Esophagus muscularis mucosa (tissue), 4 donors: ENCODE measurements around the gene RNASEH1. TPM values are rescaled to one million over a fixed set of nuclear protein-coding genes. Genes with fewer than 3 reads are reported as not detected.

Experiments used
- DNase-seq: peaks from one replicate; pipeline ENCODE4 v3.0.0-alpha.2; 2017; ENCODE audit errors: extremely low spot score
- H3K27ac ChIP-seq, 4 donors: fragments of 200-600 bp; sonication (generic); replicated peaks in 1 of 4; 1 replicate in 3 of 4; 2 replicates in 1 of 4; pipeline ENCODE4 v1.5.1; 2016 to 2019; ENCODE audit warnings: mild to moderate bottlenecking in 1 of 4
- H3K27me3 ChIP-seq, 4 donors: fragments of 200-600 bp; sonication (generic); one replicate each; pipeline versions ENCODE4 v1.5.1 to v1.6.0; 2016 to 2019
- H3K36me3 ChIP-seq, 4 donors: fragments of 200-600 bp; sonication (generic); one replicate each; pipeline ENCODE4 v1.5.1; 2016 to 2019
- H3K4me1 ChIP-seq, 4 donors: fragments of 200-600 bp; sonication (generic); one replicate each; pipeline ENCODE4 v1.5.1; 2016 to 2019
- H3K4me3 ChIP-seq, 4 donors: fragments of 200-600 bp; sonication (generic); 1 replicate in 2 of 4; 2 replicates in 2 of 4; pipeline ENCODE4 v1.5.1; 2016 to 2019; ENCODE audit warnings: mild to moderate bottlenecking in 4 of 4, moderate library complexity in 1 of 4
- H3K9me3 ChIP-seq, 4 donors: fragments of 200-600 bp; sonication (generic); 1 replicate in 3 of 4; 2 replicates in 1 of 4; pipeline ENCODE4 v1.5.1; 2016 to 2019
- CTCF ChIP-seq, 3 experiments: fragments of 200-600 bp in 2 of 3; fragments of 450-650 bp in 1 of 3; sonication (generic) in 2 of 3; IDR thresholded peaks; one replicate each; pipeline ENCODE4 v1.5.1; 2017 to 2019; ENCODE audit warnings: antibody characterized with exemption in 3 of 3, mild to moderate bottlenecking in 2 of 3, moderate library complexity in 1 of 3
- EP300 ChIP-seq: sonication (generic); formaldehyde crosslinking; IDR thresholded peaks from one replicate; pipeline ENCODE4 v1.6.1; 2017; ENCODE audit warnings: antibody characterized with exemption
- POLR2A ChIP-seq: fragments of 450-650 bp; IDR thresholded peaks from one replicate; pipeline ENCODE4 v1.6.1; 2017; ENCODE audit warnings: antibody characterized with exemption, moderate library complexity, mild to moderate bottlenecking, low read depth
- POLR2AphosphoS5 ChIP-seq, 2 donors: sonication (generic); formaldehyde crosslinking; IDR thresholded peaks; one replicate each; pipeline ENCODE4 v1.6.1; 2017; ENCODE audit warnings: antibody characterized with exemption in 2 of 2
- WGBS: methylation state at CpG from one replicate; pipeline ENCODE4 v1.1.5; 2018; 5-methylcytosine and 5-hydroxymethylcytosine counted together
- intact Hi-C: fragments of 100-400 bp; cut with DNase I; formaldehyde crosslinking; loops from one replicate; pipeline ENCODE4 v1.15.1; 2023
- total RNA-seq, 4 donors: library from RNA; depleted of rRNA; stranded (reverse); fragments of >200 nt; gene quantifications; one replicate each; pipeline versions ENCODE4 v1.1.0 to v1.2.1, GENCODE V29; 2016

The RNASEH1 gene
- total RNA-seq: 10 to 100 TPM; 30.2 to 36.5 (median 34.5) TPM

GRCh38 chr2:3558205-3559014 lies at the start of gene RNASEH1:
RNASEH1 (minus strand) TSS chr2:3558333; CDS start chr2:3558260, 73 bp downstream.
- H3K27ac ChIP-seq: peak within 1 kb of the TSS; percentile 88 to 96 (median 96)
- peak within 1 kb of the TSS; percentile 83 to 92 (median 86) for H3K4me3 ChIP-seq
- H3K27me3 ChIP-seq: no peaks in the 10 kb centered on the region
- no peaks in the 10 kb centered on the region for H3K9me3 ChIP-seq
- intact Hi-C loops: loop anchor here (2.0 kb wide), 1 partner anchor 16 kb away; the partner anchor contains the start of gene RPS7
- TF ChIP-seq POLR2AphosphoS5 (IDR thresholded peaks at IDR 0.05): peak; percentile 98 to 100
- no peak for TF ChIP-seq CTCF (IDR thresholded peaks at IDR 0.05)
- no peak for TF ChIP-seq EP300
- TF ChIP-seq POLR2A: peak; percentile 79
- peaks cover 30 to 43% (median 31%) of the 10 kb centered on the region in 4 donors for H3K36me3 ChIP-seq
- peak; percentile 99 for DNase-seq
- H3K4me1 ChIP-seq: peaks cover 19 to 24% (median 21%) of the 10 kb centered on the region in 4 donors
- WGBS: 0% methylated on average over 17 of the region's 67 CpGs

DNA sequence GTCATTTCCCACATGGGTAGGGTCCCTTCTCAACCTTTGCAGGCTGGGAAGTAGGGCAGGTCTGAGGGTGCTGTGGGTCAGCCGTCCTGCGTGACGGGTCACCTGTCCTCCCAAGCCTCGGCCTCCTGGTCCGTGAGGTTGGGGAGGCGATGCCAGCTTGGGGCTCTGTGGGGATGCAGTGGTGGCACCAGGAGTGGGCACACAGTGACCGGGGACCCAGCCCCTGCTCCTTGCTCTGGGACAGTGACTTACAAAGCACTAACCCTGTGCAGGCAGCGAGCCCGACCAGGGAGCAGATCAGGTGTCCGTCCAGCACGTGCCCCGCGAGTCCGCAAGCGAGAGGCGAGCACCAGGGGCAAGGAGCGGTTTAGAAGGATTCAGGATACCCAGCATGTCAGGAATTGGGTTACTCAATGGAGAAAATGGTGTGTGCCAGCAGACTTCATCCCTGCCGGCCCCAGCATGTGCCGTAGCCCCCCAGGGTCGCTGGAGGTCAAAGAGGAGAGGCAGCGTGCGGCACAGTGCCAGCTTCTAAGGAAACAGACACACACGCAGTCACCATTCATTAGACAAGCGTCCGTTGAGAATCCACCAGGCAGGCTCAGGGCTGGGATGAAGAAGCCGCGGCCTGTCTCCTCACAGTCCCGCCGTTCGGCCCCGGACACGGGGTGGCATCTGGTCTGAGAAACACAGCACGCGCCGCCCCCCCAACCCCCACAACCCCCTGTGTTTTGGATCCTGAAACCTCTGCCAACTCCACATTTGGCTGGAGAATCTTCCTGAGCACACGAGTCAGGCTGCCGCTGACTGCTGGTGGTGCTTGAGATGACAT lies 48.5 kb upstream of the RNASEH1 start:
- no peak for TF ChIP-seq POLR2AphosphoS5 (IDR thresholded peaks at IDR 0.05)
- no peak for TF ChIP-seq POLR2A
- TF ChIP-seq EP300: no peak
- no peak for TF ChIP-seq CTCF (IDR thresholded peaks at IDR 0.05)
- H3K4me3 ChIP-seq: no peak overlapping the region
- H3K27me3 ChIP-seq: no peaks in the 10 kb centered on the region
- peaks cover 0 to 13% (median 0%) of the 10 kb centered on the region in 4 donors for H3K4me1 ChIP-seq
- no peak overlapping the region for H3K27ac ChIP-seq
- DNase-seq: peak; percentile 85
- intact Hi-C loops: no loop called here
- H3K36me3 ChIP-seq: no peaks in the 10 kb centered on the region
- H3K9me3 ChIP-seq: no peaks in the 10 kb centered on the region
- 79% methylated on average over 28 of the region's 37 CpGs for WGBS

DNA sequence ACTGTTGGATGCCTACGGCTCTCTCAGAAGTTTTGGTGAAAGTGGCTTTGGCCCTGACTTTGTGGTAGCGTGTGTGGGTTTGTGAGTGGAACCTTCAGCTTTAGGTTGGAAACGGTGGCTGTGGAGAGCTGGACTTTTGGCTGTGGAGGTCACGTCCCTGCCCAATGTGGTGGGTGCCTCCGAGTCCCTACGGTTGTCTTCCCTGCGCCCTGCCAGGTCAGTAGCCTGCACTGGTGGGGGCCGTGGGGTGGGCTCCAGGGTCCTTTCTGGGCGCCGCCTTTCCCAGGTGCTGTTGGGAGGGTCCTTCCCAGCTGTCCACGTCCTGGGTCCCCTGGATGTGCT lies 47.9 kb upstream of the RNASEH1 start:
- TF ChIP-seq EP300 (no peak), CTCF (IDR thresholded peaks at IDR 0.05) (no peak), POLR2AphosphoS5 (IDR thresholded peaks at IDR 0.05) (no peak), POLR2A (no peak)
- intact Hi-C loops: no loop called here
- DNase-seq: no peak
- 83% methylated on average over 3 of the region's 11 CpGs for WGBS
- Histone ChIP-seq H3K4me3 (no peak overlapping the region), H3K36me3 (no peaks in the 10 kb centered on the region), H3K27me3 (no peaks in the 10 kb centered on the region), H3K27ac (peak overlapping the region in 1 of 4 donors; percentile 41), H3K4me1 (peaks cover 0 to 13% (median 0%) of the 10 kb centered on the region in 4 donors), H3K9me3 (no peaks in the 10 kb centered on the region)

- Histone ChIP-seq H3K27ac (peak overlapping the region in 1 of 4 donors; percentile 41), H3K4me1 (peaks cover 0 to 13% (median 0%) of the 10 kb centered on the region in 4 donors), H3K9me3 (no peaks in the 10 kb centered on the region), H3K36me3 (no peaks in the 10 kb centered on the region), H3K27me3 (no peaks in the 10 kb centered on the region), H3K4me3 (no peak overlapping the region)
- WGBS: 56% methylated on average over 23 of the region's 44 CpGs
- TF ChIP-seq POLR2AphosphoS5 (IDR thresholded peaks at IDR 0.05) (no peak), CTCF (IDR thresholded peaks at IDR 0.05) (no peak), EP300 (no peak), POLR2A (no peak)
- intact Hi-C loops: no loop called here
- peak; percentile 81 for DNase-seq
Measured at GRCh38 chr2:3604991-3605961, 47.1 kb upstream of the RNASEH1 start.
